Endothelial cell (in vitro differentiated cells): ENCODE results near the gene AGBL1. TPM values are rescaled to one million over a fixed set of nuclear protein-coding genes. Genes with fewer than 3 reads are reported as not detected.

ENCODE experiments used
- DNase-seq: peaks from one replicate; pipeline ENCODE4 v3.0.0; 2021; ENCODE audit warnings: low spot score
- H3K27ac Mint-ChIP-seq: one replicate; pipeline ENCODE4 v1.8.0; 2021; ENCODE audit warnings: mixed read lengths, inconsistent platforms; ENCODE audit not compliant: unreplicated experiment
- H3K27me3 Mint-ChIP-seq: one replicate; pipeline ENCODE4 v1.8.0; 2021; ENCODE audit warnings: mild to moderate bottlenecking, moderate library complexity, mixed read lengths, inconsistent platforms; ENCODE audit not compliant: unreplicated experiment
- H3K36me3 Mint-ChIP-seq: one replicate; pipeline ENCODE4 v1.8.0; 2021; ENCODE audit warnings: mild to moderate bottlenecking, low read depth, mixed read lengths, inconsistent platforms; ENCODE audit not compliant: unreplicated experiment
- H3K4me1 Mint-ChIP-seq: one replicate; pipeline ENCODE4 v1.8.0; 2021; ENCODE audit warnings: mild to moderate bottlenecking, mixed read lengths, inconsistent platforms; ENCODE audit not compliant: unreplicated experiment
- H3K4me3 Mint-ChIP-seq: one replicate; pipeline ENCODE4 v1.8.0; 2021; ENCODE audit warnings: mild to moderate bottlenecking, mixed read lengths, inconsistent platforms; ENCODE audit not compliant: unreplicated experiment
- H3K9me3 Mint-ChIP-seq: one replicate; pipeline ENCODE4 v1.8.0; 2021; ENCODE audit warnings: mixed read lengths, inconsistent platforms; ENCODE audit not compliant: unreplicated experiment
- total RNA-seq: library from RNA; stranded (reverse); fragmentation: NEBNext Ultra II Directional; extraction: Animal tissue kit (Norgen Biotek cat#: 25700); gene quantifications from one replicate; pipeline ENCODE4 v1.2.1, GENCODE V29; 2021; ENCODE audit not compliant: unreplicated experiment
- TF ChIP-seq, protein P1 (sequence below): fragments of 200-600 bp; sonication (generic); IDR thresholded peaks from one replicate; pipeline ENCODE4 v1.5.0; 2021; ENCODE audit warnings: antibody characterized with exemption; ENCODE audit not compliant: unreplicated experiment

AGBL1 gene
- total RNA-seq, 1 donor from 2014 or later = 0.03 TPM

DNA sequence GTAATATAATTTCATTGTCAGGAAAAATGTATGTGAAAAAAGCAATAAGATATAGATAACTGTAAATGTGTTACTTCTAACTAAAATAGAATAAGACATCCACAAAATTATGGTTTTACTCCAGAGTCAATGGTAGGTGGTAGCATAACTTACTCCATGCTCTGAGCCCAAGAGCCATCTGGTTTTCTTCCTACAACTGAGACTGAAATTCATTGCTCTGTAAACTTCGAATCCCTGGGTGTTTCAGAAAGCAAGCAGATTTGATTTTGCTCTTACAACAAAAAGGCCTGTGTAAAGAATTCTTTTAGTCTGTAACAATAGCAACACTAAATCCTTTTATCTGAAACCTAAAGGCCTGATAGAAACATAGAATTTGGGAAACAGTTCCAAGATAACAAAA is 805.9 kb downstream of the AGBL1 start:
- Mint-ChIP-seq H3K36me3 (no peaks in the 10 kb centered on the region), H3K27ac (no peak overlapping the region), H3K27me3 (no peaks in the 10 kb centered on the region), H3K4me1 (no peaks in the 10 kb centered on the region), H3K4me3 (no peak overlapping the region), H3K9me3 (no peaks in the 10 kb centered on the region)
- TF ChIP-seq, protein P1, sequence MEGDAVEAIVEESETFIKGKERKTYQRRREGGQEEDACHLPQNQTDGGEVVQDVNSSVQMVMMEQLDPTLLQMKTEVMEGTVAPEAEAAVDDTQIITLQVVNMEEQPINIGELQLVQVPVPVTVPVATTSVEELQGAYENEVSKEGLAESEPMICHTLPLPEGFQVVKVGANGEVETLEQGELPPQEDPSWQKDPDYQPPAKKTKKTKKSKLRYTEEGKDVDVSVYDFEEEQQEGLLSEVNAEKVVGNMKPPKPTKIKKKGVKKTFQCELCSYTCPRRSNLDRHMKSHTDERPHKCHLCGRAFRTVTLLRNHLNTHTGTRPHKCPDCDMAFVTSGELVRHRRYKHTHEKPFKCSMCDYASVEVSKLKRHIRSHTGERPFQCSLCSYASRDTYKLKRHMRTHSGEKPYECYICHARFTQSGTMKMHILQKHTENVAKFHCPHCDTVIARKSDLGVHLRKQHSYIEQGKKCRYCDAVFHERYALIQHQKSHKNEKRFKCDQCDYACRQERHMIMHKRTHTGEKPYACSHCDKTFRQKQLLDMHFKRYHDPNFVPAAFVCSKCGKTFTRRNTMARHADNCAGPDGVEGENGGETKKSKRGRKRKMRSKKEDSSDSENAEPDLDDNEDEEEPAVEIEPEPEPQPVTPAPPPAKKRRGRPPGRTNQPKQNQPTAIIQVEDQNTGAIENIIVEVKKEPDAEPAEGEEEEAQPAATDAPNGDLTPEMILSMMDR = no peak
- no peak for DNase-seq

DNA sequence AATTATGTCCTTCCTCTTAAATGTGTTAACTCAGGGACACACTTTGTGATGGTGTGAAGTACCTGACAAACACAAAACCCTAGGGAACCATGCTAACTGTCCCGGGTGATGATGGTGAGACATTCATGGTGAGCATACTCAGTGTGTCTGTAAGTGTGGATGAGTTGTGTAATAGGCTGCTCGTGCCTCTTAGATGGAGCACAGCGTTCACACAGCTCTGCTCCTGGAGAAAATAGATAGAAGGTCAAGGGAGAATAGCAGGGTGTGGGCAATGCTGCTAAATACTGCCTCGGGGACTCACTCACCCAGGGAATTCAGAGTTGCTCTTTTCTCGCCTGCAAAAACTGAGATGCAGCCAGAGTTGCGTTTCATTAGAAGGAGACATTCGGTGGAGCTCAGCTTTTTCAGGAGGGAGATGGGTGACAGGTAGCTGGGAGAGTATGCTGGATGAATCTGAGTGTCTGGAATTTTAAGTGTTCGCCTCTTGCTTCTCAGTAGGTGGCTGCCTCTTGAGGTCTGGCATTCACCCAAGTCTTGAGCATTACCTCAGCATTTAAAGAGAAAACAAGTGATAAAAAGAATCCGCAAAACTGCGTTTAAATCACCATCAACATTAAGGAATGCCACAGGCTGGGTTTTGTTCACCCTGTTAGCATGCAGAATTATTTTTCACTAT is 813.2 kb downstream of the AGBL1 start:
- H3K27me3 Mint-ChIP-seq = no peaks in the 10 kb centered on the region
- no peak overlapping the region for H3K27ac Mint-ChIP-seq

GRCh38 chr15:86894269-86894668 is 814.6 kb downstream of the AGBL1 start:
- H3K4me3 Mint-ChIP-seq = no peak overlapping the region
- no peak for DNase-seq
- H3K36me3 Mint-ChIP-seq = no peaks in the 10 kb centered on the region
- H3K27ac Mint-ChIP-seq = no peak overlapping the region
- H3K9me3 Mint-ChIP-seq = no peaks in the 10 kb centered on the region
- H3K27me3 Mint-ChIP-seq = no peaks in the 10 kb centered on the region
- TF ChIP-seq, protein P1 = no peak
- no peaks in the 10 kb centered on the region for H3K4me1 Mint-ChIP-seq

More for the DNA sequence above, 813.2 kb downstream of the AGBL1 start:
- Mint-ChIP-seq H3K4me3 (no peak overlapping the region), H3K4me1 (no peaks in the 10 kb centered on the region), H3K9me3 (no peaks in the 10 kb centered on the region), H3K36me3 (no peaks in the 10 kb centered on the region)
- TF ChIP-seq, protein P1 = no peak
- no peak for DNase-seq

GRCh38 chr15:86903642-86904421 is 824.2 kb downstream of the AGBL1 start:
- H3K27me3 Mint-ChIP-seq = no peaks in the 10 kb centered on the region
- H3K9me3 Mint-ChIP-seq = no peaks in the 10 kb centered on the region
- H3K27ac Mint-ChIP-seq = no peak overlapping the region
- TF ChIP-seq, protein P1 = no peak
- H3K4me3 Mint-ChIP-seq = no peak overlapping the region
- no peak for DNase-seq
- no peaks in the 10 kb centered on the region for H3K36me3 Mint-ChIP-seq
- H3K4me1 Mint-ChIP-seq = no peaks in the 10 kb centered on the region
